Measurements from ENCODE around the gene CENPB. TPM values are rescaled to one million over a fixed set of nuclear protein-coding genes. Genes with fewer than 3 reads are reported as not detected.

The CENPB gene
- total and polyA plus RNA-seq, 4 donors, result 4.5 to 32.4 (median 25.4) TPM

DNA sequence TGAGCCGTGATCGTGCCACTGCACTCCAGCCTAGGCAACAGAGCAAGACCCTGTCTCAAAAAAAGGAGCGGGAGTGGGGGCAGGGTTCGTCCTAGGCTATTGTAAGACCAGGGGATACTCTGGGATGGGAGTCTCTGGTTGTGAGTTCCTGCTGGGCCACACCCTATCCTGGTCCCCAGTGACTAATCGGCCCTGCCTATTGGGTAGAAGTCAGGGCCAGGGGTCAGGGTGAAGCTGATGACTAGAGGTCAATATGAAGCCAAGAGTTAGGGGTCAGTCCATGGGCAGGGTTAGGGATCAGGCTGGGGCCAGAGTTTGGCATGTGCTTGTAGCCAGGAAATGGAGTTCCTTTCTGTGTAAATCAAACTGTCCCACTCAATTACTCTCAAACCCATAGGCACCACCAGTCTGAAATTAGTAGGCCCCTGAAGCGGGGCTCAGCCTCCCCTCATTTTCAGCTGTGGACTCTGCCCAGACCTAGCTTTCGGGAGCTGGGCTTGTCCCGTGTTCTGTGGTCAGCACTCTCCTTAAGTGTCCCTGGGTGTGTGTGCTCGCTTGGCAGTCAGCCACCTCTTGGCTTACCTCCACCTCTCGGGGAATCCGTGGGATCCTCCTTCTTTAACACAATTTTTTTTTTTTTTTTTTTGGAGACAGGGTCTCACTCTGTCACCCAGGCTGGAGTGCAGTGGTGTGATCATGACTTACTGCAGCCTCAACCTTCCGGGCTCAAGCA is 52.3 kb downstream of the CENPB start:
- TF ChIP-seq, protein P1, sequence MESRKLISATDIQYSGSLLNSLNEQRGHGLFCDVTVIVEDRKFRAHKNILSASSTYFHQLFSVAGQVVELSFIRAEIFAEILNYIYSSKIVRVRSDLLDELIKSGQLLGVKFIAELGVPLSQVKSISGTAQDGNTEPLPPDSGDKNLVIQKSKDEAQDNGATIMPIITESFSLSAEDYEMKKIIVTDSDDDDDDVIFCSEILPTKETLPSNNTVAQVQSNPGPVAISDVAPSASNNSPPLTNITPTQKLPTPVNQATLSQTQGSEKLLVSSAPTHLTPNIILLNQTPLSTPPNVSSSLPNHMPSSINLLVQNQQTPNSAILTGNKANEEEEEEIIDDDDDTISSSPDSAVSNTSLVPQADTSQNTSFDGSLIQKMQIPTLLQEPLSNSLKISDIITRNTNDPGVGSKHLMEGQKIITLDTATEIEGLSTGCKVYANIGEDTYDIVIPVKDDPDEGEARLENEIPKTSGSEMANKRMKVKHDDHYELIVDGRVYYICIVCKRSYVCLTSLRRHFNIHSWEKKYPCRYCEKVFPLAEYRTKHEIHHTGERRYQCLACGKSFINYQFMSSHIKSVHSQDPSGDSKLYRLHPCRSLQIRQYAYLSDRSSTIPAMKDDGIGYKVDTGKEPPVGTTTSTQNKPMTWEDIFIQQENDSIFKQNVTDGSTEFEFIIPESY (IDR thresholded peaks at IDR 0.05), result no peak
- peak in 1 of 2 donors; percentile 13 for TF ChIP-seq RXRA (IDR thresholded peaks at IDR 0.05)
- no peak for TF ChIP-seq RAD21 (IDR thresholded peaks at IDR 0.05)
- TF ChIP-seq YY1 (IDR thresholded peaks at IDR 0.05), result no peak
- no peak for TF ChIP-seq SP1 (IDR thresholded peaks at IDR 0.05)
- TF ChIP-seq HNF4G (IDR thresholded peaks at IDR 0.05), result no peak
- no peak for TF ChIP-seq TAF1 (conservative IDR thresholded peaks at IDR 0.05)
- TF ChIP-seq JUND (IDR thresholded peaks at IDR 0.05), result no peak
- TF ChIP-seq NR2F2 (IDR thresholded peaks at IDR 0.05), result peak; percentile 97
- no peak for TF ChIP-seq CTCF (IDR thresholded peaks at IDR 0.05; ENCODE audit: low read depth, low read length, missing input control)
- no peak for TF ChIP-seq HNF4A (conservative IDR thresholded peaks at IDR 0.05)
- TF ChIP-seq GABPA (IDR thresholded peaks at IDR 0.05 in 1 of 2, conservative IDR thresholded peaks at IDR 0.05 in 1 of 2), result no peak
- TF ChIP-seq, protein P2, sequence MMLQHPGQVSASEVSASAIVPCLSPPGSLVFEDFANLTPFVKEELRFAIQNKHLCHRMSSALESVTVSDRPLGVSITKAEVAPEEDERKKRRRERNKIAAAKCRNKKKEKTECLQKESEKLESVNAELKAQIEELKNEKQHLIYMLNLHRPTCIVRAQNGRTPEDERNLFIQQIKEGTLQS (IDR thresholded peaks at IDR 0.05), result no peak
- TF ChIP-seq, protein P3, sequence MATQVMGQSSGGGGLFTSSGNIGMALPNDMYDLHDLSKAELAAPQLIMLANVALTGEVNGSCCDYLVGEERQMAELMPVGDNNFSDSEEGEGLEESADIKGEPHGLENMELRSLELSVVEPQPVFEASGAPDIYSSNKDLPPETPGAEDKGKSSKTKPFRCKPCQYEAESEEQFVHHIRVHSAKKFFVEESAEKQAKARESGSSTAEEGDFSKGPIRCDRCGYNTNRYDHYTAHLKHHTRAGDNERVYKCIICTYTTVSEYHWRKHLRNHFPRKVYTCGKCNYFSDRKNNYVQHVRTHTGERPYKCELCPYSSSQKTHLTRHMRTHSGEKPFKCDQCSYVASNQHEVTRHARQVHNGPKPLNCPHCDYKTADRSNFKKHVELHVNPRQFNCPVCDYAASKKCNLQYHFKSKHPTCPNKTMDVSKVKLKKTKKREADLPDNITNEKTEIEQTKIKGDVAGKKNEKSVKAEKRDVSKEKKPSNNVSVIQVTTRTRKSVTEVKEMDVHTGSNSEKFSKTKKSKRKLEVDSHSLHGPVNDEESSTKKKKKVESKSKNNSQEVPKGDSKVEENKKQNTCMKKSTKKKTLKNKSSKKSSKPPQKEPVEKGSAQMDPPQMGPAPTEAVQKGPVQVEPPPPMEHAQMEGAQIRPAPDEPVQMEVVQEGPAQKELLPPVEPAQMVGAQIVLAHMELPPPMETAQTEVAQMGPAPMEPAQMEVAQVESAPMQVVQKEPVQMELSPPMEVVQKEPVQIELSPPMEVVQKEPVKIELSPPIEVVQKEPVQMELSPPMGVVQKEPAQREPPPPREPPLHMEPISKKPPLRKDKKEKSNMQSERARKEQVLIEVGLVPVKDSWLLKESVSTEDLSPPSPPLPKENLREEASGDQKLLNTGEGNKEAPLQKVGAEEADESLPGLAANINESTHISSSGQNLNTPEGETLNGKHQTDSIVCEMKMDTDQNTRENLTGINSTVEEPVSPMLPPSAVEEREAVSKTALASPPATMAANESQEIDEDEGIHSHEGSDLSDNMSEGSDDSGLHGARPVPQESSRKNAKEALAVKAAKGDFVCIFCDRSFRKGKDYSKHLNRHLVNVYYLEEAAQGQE (IDR thresholded peaks at IDR 0.05), result no peak
- no peak for TF ChIP-seq FOXA1 (IDR thresholded peaks at IDR 0.05)
- TF ChIP-seq MAX (IDR thresholded peaks at IDR 0.05), result no peak
- no peak for TF ChIP-seq EGR1 (IDR thresholded peaks at IDR 0.05; ENCODE audit: low read depth in 2 of 2)
- Histone ChIP-seq H3K9me3 (ENCODE audit: control insufficient read depth in 4 of 4, low read length in 3 of 4) (no peaks in the 10 kb centered on the region), H3K36me3 (ENCODE audit: control insufficient read depth in 4 of 4, insufficient read depth in 3 of 4, low read depth in 1 of 4, low read length in 3 of 4) (no peaks in the 10 kb centered on the region), H3K9ac (ENCODE audit: low read depth in 1 of 2, low read length in 2 of 2) (no peak overlapping the region), H3K27ac (ENCODE audit: low read depth in 1 of 2, low read length in 2 of 2) (no peak overlapping the region), H3K4me3 (ENCODE audit: low read depth in 1 of 3, low read length in 3 of 3) (no peak overlapping the region), H3K4me1 (ENCODE audit: control insufficient read depth in 4 of 4, insufficient read depth in 4 of 4, low read length in 3 of 4) (peaks cover 5 to 11% (median 7%) of the 10 kb centered on the region in 4 donors), H3K27me3 (ENCODE audit: control insufficient read depth in 4 of 4, insufficient read depth in 4 of 4, low read length in 3 of 4) (peaks cover 0 to 4% (median 1%) of the 10 kb centered on the region in 4 donors)
- no peak for DNase-seq (ENCODE audit: low spot score)
- 64% methylated on average over 12 of the region's 12 CpGs for WGBS

Other genes with a start within 250 kb of the CENPB start
- gene GFRA4, start 123.3 kb downstream of the CENPB start, total RNA-seq, result not detected
- not detected for gene GFRA4, start 123.3 kb downstream of the CENPB start, polyA plus RNA-seq
- gene ADAM33, start 104.7 kb downstream of the CENPB start, total RNA-seq, result 1 to 10 TPM in 1 of 2 donors, under 1 TPM in 1; 0.70 to 1.2 TPM
- under 1 TPM; 0.11 to 0.51 TPM for gene ADAM33, start 104.7 kb downstream of the CENPB start, polyA plus RNA-seq
- gene SIGLEC1, start 74.1 kb downstream of the CENPB start, total RNA-seq, result 1 to 10 TPM; 6.7 to 7.5 TPM
- 1 to 10 TPM; 2.3 to 7.8 TPM for gene SIGLEC1, start 74.1 kb downstream of the CENPB start, polyA plus RNA-seq
- gene HSPA12B, start 54.1 kb downstream of the CENPB start, total RNA-seq, result 1 to 10 TPM in 1 of 2 donors, under 1 TPM in 1; 0.98 to 1.8 TPM
- under 1 TPM; 0.72 to 0.76 TPM for gene HSPA12B, start 54.1 kb downstream of the CENPB start, polyA plus RNA-seq
- gene ADISSP, start 19.0 kb downstream of the CENPB start, total RNA-seq, result 10 to 100 TPM in 1 of 2 donors, 1 to 10 TPM in 1; 3.8 to 27.3 TPM
- gene ADISSP, start 19.0 kb downstream of the CENPB start, polyA plus RNA-seq, result 10 to 100 TPM in 1 of 2 donors, 1 to 10 TPM in 1; 9.9 to 10.8 TPM
- not detected for gene SPEF1, start 5.3 kb downstream of the CENPB start, total RNA-seq
- gene SPEF1, start 5.3 kb downstream of the CENPB start, polyA plus RNA-seq, result not detected
- gene CDC25B, start 9.6 kb upstream of the CENPB start, total RNA-seq, result 10 to 100 TPM in 1 of 2 donors, 1 to 10 TPM in 1; 4.4 to 11.9 TPM
- gene CDC25B, start 9.6 kb upstream of the CENPB start, polyA plus RNA-seq, result 10 to 100 TPM in 1 of 2 donors, 1 to 10 TPM in 1; 6.5 to 12.9 TPM
- gene AP5S1, start 33.8 kb upstream of the CENPB start, total RNA-seq, result 10 to 100 TPM in 1 of 2 donors, 1 to 10 TPM in 1; 9.2 to 14.5 TPM
- gene AP5S1, start 33.8 kb upstream of the CENPB start, polyA plus RNA-seq, result 10 to 100 TPM in 1 of 2 donors, 1 to 10 TPM in 1; 9.1 to 13.1 TPM
- gene MAVS, start 60.1 kb upstream of the CENPB start, total RNA-seq, result 10 to 100 TPM; 17.2 to 20.9 TPM
- 1 to 10 TPM; 4.7 to 6.5 TPM for gene MAVS, start 60.1 kb upstream of the CENPB start, polyA plus RNA-seq
- 10 to 100 TPM; 21.1 to 27.7 TPM for gene PANK2, start 102.6 kb upstream of the CENPB start, total RNA-seq
- gene PANK2, start 102.6 kb upstream of the CENPB start, polyA plus RNA-seq, result 10 to 100 TPM; 10.6 to 10.8 TPM
- gene RNF24, start 228.8 kb upstream of the CENPB start, total RNA-seq, result 1 to 10 TPM; 1.3 to 3.3 TPM
- gene RNF24, start 228.8 kb upstream of the CENPB start, polyA plus RNA-seq, result 1 to 10 TPM in 1 of 2 donors, under 1 TPM in 1; 0.74 to 1.6 TPM

Measured in liver (tissue), 9 donors.